ENCODE measurements around the gene FBLN1.

- TF ChIP-seq CTCF (IDR thresholded peaks at IDR 0.05; ENCODE audit: insufficient read depth, low read length, poor library complexity, severe bottlenecking) (no peak), EZH2phosphoT487 (conservative IDR thresholded peaks at IDR 0.05; ENCODE audit: low read length) (no peak)
Observed at GRCh38 chr22:45535290-45535689, 32.6 kb downstream of the FBLN1 start.
